GM19193 (cell line): ENCODE measurements around the gene MAPK4.

ENCODE experiments used
- POLR2A ChIP-seq: IDR thresholded peaks from 4 replicates; pipeline ENCODE4 v1.6.1; 2011; ENCODE audit not compliant: insufficient read depth, insufficient read length; ENCODE audit errors: extremely low read depth

The MAPK4 gene

GRCh38 chr18:50682852-50683251 is 123.0 kb downstream of the MAPK4 start:
- no peak for TF ChIP-seq POLR2A

DNA sequence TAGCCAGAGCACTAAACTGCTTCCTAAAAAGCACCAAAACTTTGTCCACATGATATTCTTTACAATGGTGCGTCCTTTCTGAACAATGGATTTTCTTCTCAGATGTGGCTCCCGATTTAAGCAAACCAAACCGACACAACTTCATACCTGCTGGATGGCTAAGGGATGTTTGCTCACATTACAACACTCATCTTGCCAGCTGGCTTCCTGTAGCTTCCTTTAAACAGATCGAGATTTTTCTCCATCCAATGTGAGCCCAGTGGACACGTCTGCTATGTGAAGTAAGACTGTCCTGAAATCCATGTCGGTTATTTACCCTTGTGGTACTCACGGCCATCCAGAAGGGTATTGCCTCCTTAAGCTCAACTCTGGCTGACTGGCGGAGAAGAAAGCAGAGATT is 126.5 kb downstream of the MAPK4 start:
- TF ChIP-seq POLR2A: no peak

- TF ChIP-seq POLR2A: no peak
Observed at GRCh38 chr18:50687491-50687890, 127.6 kb downstream of the MAPK4 start.

DNA sequence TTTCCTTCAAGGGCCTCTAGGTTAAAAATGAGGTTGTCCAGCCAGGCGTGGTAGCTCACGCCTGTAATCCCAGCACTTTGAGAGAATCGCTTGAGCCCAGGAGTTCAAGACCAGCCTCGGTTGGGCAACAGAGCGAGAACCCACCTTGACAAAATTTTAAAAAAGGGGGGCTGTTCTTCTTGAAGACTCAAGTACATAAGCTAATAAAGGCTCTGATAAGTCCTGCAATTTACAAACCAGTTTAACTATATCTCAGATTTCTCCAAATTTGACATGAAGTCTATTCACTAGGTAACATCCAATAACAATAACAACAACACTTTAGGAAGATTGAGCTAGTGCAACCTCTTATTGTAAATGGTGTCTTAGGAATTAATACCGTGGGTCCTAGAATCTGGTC is 129.7 kb downstream of the MAPK4 start:
- TF ChIP-seq POLR2A: no peak

GRCh38 chr18:50694147-50694546 is 134.3 kb downstream of the MAPK4 start:
- TF ChIP-seq POLR2A: no peak

DNA sequence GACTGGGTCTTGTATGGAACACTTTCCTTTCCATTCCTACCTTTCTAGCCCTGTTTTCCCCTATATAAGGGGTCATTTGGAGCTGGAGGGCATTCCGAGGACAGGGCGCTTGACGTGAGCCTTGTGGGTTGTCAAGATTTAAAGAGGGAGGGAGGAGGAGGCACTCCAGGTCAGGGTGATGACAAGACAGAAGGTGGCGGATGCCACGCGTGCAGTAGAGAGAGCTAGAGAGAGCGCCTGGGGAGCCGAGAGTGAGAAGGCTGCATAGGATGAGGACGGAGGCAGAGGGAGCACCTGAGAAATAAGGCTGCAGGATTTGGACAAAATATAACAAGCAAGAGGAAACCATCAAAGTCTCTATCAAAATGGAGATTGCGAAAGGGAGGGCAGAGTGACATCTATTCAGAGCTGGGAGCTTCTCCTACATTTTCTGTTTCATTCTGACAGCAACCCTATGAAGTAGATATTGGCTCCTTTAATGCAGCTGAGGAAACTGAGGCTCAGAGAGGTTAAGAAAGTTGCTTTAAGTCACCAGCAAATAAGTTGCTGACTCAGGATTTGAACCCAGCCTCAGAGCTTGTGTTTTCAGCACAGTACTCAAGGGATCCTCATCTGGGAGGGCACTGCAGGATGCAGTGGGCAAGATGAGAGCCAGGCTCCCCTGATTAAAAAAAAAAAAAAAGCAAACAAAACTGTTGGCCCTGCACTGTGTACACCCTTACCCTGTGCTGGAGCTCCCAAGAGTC is 135.7 kb downstream of the MAPK4 start:
- TF ChIP-seq POLR2A: no peak

- TF ChIP-seq POLR2A: no peak
Observed at GRCh38 chr18:50696436-50696835, 136.5 kb downstream of the MAPK4 start.

DNA sequence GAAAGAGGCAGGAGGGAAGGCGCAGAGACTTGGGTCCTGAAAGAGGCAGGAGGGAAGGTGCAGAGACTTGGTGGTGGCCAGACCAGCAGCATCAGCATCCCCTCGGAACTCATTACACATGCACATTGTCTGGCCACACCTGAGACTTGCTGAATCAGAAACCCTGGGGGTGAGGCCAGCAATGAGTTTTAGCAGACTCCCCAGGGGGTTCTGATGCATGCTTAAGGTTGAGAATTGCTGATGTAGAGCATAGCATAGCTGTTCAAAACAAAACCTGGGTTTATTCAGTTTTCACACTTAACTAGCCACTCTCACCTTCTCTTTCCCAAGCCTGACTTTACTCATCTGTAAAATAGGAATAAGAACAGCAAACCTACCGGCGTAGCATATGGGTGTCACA is 137.0 kb downstream of the MAPK4 start:
- no peak for TF ChIP-seq POLR2A

DNA sequence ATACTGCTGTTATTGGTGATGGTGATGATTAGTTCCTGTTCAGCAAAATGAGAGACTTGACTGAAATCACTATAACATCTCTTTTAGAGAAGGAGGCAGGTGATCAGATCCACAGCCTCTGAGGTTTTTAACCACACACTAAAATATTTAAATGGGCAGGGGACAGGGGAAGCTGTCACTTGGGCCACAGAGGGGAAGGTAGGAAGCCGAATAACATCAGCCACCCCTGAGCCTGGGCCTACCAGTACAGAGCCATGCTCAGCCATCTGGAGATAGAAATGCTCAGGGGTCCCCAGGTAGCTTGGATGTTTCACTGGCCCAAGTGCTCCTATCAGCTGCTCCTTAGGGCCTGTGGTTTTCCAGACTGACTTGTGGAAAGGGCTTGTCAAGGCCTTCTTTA is 137.6 kb downstream of the MAPK4 start:
- no peak for TF ChIP-seq POLR2A

GRCh38 chr18:50700245-50701165 is 140.6 kb downstream of the MAPK4 start:
- TF ChIP-seq POLR2A: no peak

DNA sequence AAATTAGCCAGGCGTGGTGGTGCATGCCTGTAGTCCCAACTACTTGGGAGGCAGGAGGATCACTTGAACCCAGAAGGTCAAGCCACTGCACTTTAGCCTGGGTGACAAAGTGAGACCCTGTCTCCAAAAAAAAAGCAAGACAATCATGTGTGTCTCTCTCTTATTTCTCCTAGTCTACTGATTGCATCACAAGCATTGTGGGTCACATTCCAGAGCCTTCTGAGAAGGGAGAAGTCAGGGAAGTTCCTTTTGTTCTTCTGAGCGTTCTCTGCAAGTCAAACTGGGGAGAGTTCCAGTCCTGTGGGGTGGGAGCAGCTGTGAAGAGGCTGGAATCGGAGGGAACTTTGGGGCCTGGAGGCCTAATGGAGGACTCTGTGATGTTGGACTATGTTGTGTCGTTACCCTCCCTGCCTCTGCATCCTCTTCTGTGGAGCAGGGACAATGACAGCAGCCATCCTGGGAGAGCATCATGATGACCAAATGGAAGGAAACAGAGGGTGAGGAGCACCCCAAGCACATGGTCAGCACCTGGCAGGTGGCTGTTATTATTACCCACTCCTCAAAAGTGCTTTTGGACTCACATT is 144.6 kb downstream of the MAPK4 start:
- TF ChIP-seq POLR2A: no peak

GRCh38 chr18:50706199-50706598 is 146.3 kb downstream of the MAPK4 start:
- TF ChIP-seq POLR2A: no peak

DNA sequence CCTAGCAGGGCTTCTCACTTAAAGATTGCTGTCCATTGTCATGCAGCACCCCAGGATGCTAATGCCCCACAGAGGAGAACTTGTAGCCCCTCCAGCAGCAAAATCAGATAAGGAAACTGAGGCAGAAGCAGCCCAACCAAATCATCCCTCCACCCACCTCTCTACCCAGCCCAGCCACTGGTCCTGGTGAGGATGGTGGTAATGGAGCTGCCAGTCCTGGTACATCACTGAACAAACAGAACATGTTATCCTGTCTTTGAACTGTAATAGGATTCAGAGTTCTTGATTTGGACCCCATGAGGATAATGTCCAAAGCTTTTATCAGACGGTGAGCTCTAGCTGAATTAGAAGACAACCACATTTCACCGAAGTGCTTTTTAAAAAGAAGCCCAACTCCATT is 146.8 kb downstream of the MAPK4 start:
- no peak for TF ChIP-seq POLR2A

GRCh38 chr18:50707855-50708469 is 148.1 kb downstream of the MAPK4 start:
- TF ChIP-seq POLR2A: no peak

DNA sequence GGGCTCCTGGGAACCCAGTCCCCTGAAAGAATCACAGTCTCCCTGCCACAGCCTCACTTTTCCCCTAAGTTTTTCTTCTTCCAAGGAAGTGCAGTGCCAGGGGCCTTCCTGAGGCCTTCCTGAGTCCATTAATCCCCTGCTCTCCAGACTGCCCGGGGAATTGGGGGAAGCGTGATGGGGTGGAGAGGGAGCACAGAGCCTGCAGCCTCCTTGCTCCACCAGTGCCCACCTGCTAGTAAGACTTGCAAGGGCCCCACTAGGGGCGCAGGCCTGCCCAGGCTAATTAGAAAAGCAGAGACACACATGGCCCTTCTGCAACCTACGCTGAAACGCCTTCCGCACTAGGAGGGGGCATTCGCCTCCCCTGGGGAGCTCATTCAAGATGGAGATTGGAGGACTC is 149.3 kb downstream of the MAPK4 start:
- TF ChIP-seq POLR2A: no peak
